B cell (primary cell): Measurements from ENCODE around the gene MYL6B. TPM values are rescaled to one million over a fixed set of nuclear protein-coding genes. Genes with fewer than 3 reads are reported as not detected.

Source experiments
- ATAC-seq: fragments of 200-7000 bp; cut with Tn5 transposase; one replicate; pipeline ENCODE4 v1.10.0; 2021; ENCODE audit warnings: low read depth, mild to moderate bottlenecking, moderate number of reproducible peaks, moderate library complexity
- CTCF ChIA-PET: fragments of 350-600 bp; sonication (Branson Sonifier 250); formaldehyde crosslinking; loops from one replicate; lab custom pipeline; 2021; ENCODE audit warnings: antibody characterized with exemption, inconsistent platforms; lab: Charles Lee
- POLR2A ChIA-PET: fragments of 350-600 bp; sonication (Branson Sonifier 250); formaldehyde crosslinking; loops from one replicate; lab custom pipeline; 2021; ENCODE audit warnings: antibody characterized with exemption; lab: Charles Lee
- DNase-seq: peaks from one replicate; pipeline ENCODE4 v3.0.0; 2013
- H2AFZ ChIP-seq: 2 replicates; pipeline ENCODE4 v1.6.1; 2012; ENCODE audit warnings: mild to moderate bottlenecking, low read depth, low read length; ENCODE audit not compliant: insufficient read depth, poor library complexity, severe bottlenecking
- H3K27ac ChIP-seq, 2 donors: 1 replicate in 1 of 2; 2 replicates in 1 of 2; pipeline ENCODE4 v1.5.1; 2012 to 2013; ENCODE audit warnings: low read length in 2 of 2, mild to moderate bottlenecking in 2 of 2, moderate library complexity in 1 of 2
- H3K27me3 ChIP-seq, 4 experiments: fragments of 200-600 bp in 1 of 4; sonication (generic) in 1 of 4; replicated peaks in 1 of 4; 1 replicate in 2 of 4; 2 replicates in 2 of 4; pipeline versions ENCODE4 v1.6.1 to v1.7.0; 2013 to 2016; ENCODE audit warnings: low read length in 3 of 4, mild to moderate bottlenecking in 2 of 4, mixed read lengths in 1 of 4, moderate library complexity in 1 of 4; ENCODE audit not compliant: insufficient read depth in 4 of 4, control insufficient read depth in 3 of 4; ENCODE audit errors: control extremely low read depth in 1 of 4
- H3K36me3 ChIP-seq, 2 experiments: replicated peaks in 1 of 2; 1 replicate in 1 of 2; 2 replicates in 1 of 2; pipeline versions ENCODE4 v1.6.1 to v1.7.1; 2013; ENCODE audit warnings: low read length in 1 of 2; ENCODE audit not compliant: insufficient read depth in 2 of 2, control insufficient read depth in 1 of 2; ENCODE audit errors: control extremely low read depth in 1 of 2, extremely low read depth in 1 of 2
- H3K4me1 ChIP-seq, 2 donors: fragments of 200-600 bp in 1 of 2; sonication (generic) in 1 of 2; 1 replicate in 1 of 2; 2 replicates in 1 of 2; pipeline versions ENCODE4 v1.5.1 to v1.6.1; 2013 to 2017; ENCODE audit warnings: low read length in 2 of 2; ENCODE audit not compliant: control insufficient read depth in 2 of 2, insufficient read depth in 2 of 2
- H3K4me2 ChIP-seq: replicated peaks from 2 replicates; pipeline ENCODE3; 2012; ENCODE audit warnings: mild to moderate bottlenecking, low read depth, low read length; ENCODE audit not compliant: poor library complexity, severe bottlenecking
- H3K4me3 ChIP-seq, 5 experiments: fragments of 200-600 bp in 1 of 5; sonication (generic) in 1 of 5; 1 replicate in 3 of 5; 2 replicates in 2 of 5; pipeline versions ENCODE4 v1.5.1 to v1.7.0; 2011 to 2016; ENCODE audit warnings: low read length in 4 of 5, mild to moderate bottlenecking in 4 of 5, low read depth in 2 of 5, control low read depth in 1 of 5, moderate library complexity in 1 of 5; ENCODE audit not compliant: insufficient read depth in 1 of 5; ENCODE audit errors: control extremely low read depth in 1 of 5, extremely low read depth in 1 of 5
- H3K79me2 ChIP-seq: fragments of 200-600 bp; sonication (generic); one replicate; pipeline ENCODE4 v1.6.0; 2016; ENCODE audit warnings: low read length; ENCODE audit not compliant: control insufficient read depth, insufficient read depth
- H3K9ac ChIP-seq: fragments of 200-600 bp; sonication (generic); 2 replicates; pipeline ENCODE4 v1.6.1; 2017; ENCODE audit warnings: mild to moderate bottlenecking, low read length, moderate library complexity
- H3K9me3 ChIP-seq, 3 donors: one replicate each; pipeline versions ENCODE4 v1.6.1 to v1.7.1; 2013; ENCODE audit warnings: low read length in 2 of 3; ENCODE audit not compliant: control insufficient read depth in 2 of 3, insufficient read depth in 1 of 3; ENCODE audit errors: control extremely low read depth in 1 of 3
- H4K20me1 ChIP-seq: 2 replicates; pipeline ENCODE4 v1.6.0; 2012; ENCODE audit warnings: mild to moderate bottlenecking, low read length; ENCODE audit not compliant: insufficient read depth, control insufficient read depth, poor library complexity, severe bottlenecking
- H3K27ac Mint-ChIP-seq: one replicate; pipeline ENCODE4 v1.8.0; 2021; ENCODE audit warnings: mixed read lengths
- H3K27me3 Mint-ChIP-seq: one replicate; pipeline ENCODE4 v1.8.0; 2021; ENCODE audit warnings: mixed read lengths
- H3K4me1 Mint-ChIP-seq: one replicate; pipeline ENCODE4 v1.8.0; 2021; ENCODE audit warnings: mixed read lengths
- H3K4me3 Mint-ChIP-seq: one replicate; pipeline ENCODE4 v1.8.0; 2021; ENCODE audit warnings: mixed read lengths
- H3K9me3 Mint-ChIP-seq: one replicate; pipeline ENCODE4 v1.8.0; 2022; ENCODE audit warnings: mixed read lengths; ENCODE audit not compliant: insufficient read depth
- EZH2 ChIP-seq: IDR thresholded peaks from 2 replicates; pipeline ENCODE4 v1.6.1; 2012; ENCODE audit warnings: borderline replicate concordance, low read depth, mild to moderate bottlenecking, moderate library complexity, low read length; ENCODE audit not compliant: insufficient read depth, poor library complexity, severe bottlenecking
- WGBS: methylation state at CpG from one replicate; pipeline ENCODE4 v1.1.5; 2013; ENCODE audit warnings: missing lambda C conversion rate; ENCODE audit not compliant: insufficient coverage; 5-methylcytosine and 5-hydroxymethylcytosine counted together
- intact Hi-C: fragments of 100-400 bp; cut with micrococcal nuclease; formaldehyde crosslinking; loops from one replicate; pipeline ENCODE4 v1.10.0; 2022
- polyA plus RNA-seq: library from polyadenylated mRNA; depleted of rRNA; stranded (reverse); fragments of >200 nt; gene quantifications from 2 replicates; pipeline ENCODE4 v1.2.3, GENCODE V29; 2012
- total RNA-seq, 2 donors: library from RNA; stranded (reverse); fragments of 120-200 nt in 1 of 2; gene quantifications; 1 replicate in 1 of 2; 2 replicates in 1 of 2; pipeline versions ENCODE4 v1.2.3 to v1.2.4, GENCODE V29; 2013 to 2022
- TF ChIP-seq, protein P1 (sequence below): fragments of 200-600 bp; IDR thresholded peaks from one replicate; pipeline ENCODE4 v1.8.0; 2022; ENCODE audit warnings: antibody characterized with exemption, mild to moderate bottlenecking

MYL6B gene
- total and polyA plus RNA-seq, 2 donors (not counting 1 experiment from before 2014, with no cell fraction given) = 25.7 to 27.8 TPM

DNA sequence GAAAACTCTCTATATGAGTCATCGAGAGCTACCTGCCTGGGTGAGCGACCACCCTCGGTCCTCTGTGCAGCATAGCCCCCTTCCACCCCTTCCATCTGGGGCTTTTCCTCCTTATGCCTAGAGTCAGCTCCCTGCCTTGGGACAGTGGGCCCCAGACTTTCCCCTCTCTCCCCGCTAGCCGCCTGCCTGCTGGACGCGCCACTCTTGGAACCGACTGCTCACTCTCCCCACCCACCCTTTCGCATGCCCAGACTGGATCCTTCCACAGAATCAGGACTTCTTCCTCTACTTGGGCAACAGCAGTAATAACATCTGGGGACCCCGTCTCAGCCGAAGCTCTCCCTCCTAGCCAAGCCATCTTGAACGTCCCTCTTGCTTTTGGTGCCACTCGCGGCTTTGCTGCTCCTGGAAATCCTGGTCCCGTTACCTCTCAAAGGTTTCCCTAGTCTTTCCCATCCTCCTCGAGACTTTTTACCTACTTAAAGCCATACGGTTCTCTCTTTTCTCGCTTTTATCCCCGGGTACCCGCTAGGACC lies 23.6 kb upstream of the MYL6B start:
- Histone ChIP-seq H3K27me3 (no peaks in the 10 kb centered on the region), H3K27ac (peak overlapping the region; percentile 60 to 64), H3K4me1 (peaks cover 46 to 54% of the 10 kb centered on the region in 2 donors), H3K9me3 (no peaks in the 10 kb centered on the region), H3K4me3 (peak overlapping the region; percentile 88 to 95 (median 92)), H3K9ac (peak overlapping the region; percentile 92), H4K20me1 (peaks cover 30% of the 10 kb centered on the region), H2AFZ (peak overlapping the region; percentile 78), H3K36me3 (peaks cover 3 to 35% of the 10 kb centered on the region in 2 experiments), H3K4me2 (peak overlapping the region; percentile 96), H3K79me2 (peaks cover 54% of the 10 kb centered on the region)
- peak overlapping the region; percentile 98 for H3K27ac Mint-ChIP-seq
- DNase-seq = no peak
- CTCF ChIA-PET = interaction anchor here (0.5 to 13.8 kb wide), 13 partner anchors 9 to 166 kb away, joined by 3 to 247 read pairs (median 9); partner anchors contain the start of genes MYL6, MYL6B, RNF41 and RPL41
- H3K4me1 Mint-ChIP-seq = peaks cover 67% of the 10 kb centered on the region
- intact Hi-C loops = loop anchor here (1.0 to 5.0 kb wide), 2 partner anchors 131 to 232 kb away; partner anchors contain the start of genes STAT2 and SUOX
- H3K27me3 Mint-ChIP-seq = no peaks in the 10 kb centered on the region
- peak overlapping the region; percentile 100 for H3K4me3 Mint-ChIP-seq
- TF ChIP-seq, protein P1, sequence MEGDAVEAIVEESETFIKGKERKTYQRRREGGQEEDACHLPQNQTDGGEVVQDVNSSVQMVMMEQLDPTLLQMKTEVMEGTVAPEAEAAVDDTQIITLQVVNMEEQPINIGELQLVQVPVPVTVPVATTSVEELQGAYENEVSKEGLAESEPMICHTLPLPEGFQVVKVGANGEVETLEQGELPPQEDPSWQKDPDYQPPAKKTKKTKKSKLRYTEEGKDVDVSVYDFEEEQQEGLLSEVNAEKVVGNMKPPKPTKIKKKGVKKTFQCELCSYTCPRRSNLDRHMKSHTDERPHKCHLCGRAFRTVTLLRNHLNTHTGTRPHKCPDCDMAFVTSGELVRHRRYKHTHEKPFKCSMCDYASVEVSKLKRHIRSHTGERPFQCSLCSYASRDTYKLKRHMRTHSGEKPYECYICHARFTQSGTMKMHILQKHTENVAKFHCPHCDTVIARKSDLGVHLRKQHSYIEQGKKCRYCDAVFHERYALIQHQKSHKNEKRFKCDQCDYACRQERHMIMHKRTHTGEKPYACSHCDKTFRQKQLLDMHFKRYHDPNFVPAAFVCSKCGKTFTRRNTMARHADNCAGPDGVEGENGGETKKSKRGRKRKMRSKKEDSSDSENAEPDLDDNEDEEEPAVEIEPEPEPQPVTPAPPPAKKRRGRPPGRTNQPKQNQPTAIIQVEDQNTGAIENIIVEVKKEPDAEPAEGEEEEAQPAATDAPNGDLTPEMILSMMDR = no peak
- TF ChIP-seq EZH2 = no peak
- ATAC-seq = no peak
- POLR2A ChIA-PET = interaction anchor here (0.6 to 5.7 kb wide), 10 partner anchors 11 to 384 kb away, joined by 3 to 49 read pairs (median 8); partner anchors contain the start of genes MYL6, MYL6B, PA2G4 and RNF41
- WGBS = 1% methylated on average over 18 of the region's 20 CpGs
- no peaks in the 10 kb centered on the region for H3K9me3 Mint-ChIP-seq
